NCI-H82 treated with DMSO at 0.1 percent for 48 hours (cell line): ENCODE measurements around the gene APBB2.
"Not testable (repeated sequence)": the region's sequence is repeated elsewhere in the genome, so short reads cannot be mapped to it uniquely, and the experiment has no call there.

Experiments
- DNase-seq: peaks from one replicate; lab custom pipeline; 2025; ENCODE audit not compliant: unreplicated experiment; lab: John Stamatoyannopoulos, UW

The APBB2 gene

DNA sequence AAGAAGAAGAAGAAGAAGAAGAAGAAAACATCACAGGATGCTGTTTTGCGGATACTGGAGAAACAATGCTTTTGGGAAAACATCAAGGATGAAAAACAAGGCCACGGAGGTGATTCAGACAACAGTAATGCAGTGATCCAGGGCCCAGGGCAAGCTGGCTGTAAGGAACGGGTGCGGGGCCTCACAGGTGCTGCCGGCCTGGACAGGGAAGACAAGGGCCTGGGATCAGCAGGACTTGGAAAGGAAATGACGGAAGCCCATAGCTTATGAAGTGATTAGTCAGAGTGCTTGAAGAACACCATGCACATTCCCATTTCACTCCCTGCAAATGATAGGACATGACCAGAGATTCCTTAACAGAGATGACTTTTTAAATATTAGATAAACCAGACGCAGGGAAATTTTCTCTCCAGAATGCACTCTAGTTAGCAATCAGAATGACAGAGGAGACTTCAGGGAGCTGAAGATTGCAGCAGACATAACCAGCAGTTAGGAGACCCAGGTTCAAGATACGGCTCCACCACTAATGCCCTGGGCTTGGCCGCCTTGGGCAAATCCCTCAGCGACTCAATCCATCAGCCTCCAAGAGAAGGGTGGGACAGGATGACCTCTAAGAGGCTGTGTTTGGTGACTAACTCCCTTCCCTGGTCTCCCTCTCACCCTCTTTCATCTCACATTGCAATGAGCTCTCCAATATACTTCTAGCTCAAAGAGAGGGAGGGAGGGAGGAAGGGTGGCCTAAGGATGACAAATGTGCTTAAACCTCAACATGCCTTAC, 54.1 kb downstream of the APBB2 start:
- DNase-seq = no peak

DNA sequence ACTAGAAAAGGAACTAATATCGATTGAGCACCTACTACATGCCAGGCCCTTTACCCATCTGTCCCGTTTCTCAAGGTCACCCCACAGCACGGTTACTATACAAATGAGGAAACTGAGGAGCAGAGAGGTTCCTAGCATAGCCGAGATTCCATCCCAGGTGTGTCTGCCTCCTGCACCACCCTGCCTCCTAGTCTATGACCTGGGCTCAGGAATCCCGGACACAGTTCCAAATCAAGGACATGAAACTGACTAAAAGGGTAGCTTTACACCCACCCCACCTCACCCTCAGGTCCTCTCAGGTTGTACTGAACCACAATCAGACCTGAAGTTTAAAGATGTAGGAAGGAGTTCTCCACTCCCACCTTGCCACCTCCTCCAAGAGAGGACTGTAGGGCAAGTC, 55.6 kb downstream of the APBB2 start:
- no peak for DNase-seq

DNA sequence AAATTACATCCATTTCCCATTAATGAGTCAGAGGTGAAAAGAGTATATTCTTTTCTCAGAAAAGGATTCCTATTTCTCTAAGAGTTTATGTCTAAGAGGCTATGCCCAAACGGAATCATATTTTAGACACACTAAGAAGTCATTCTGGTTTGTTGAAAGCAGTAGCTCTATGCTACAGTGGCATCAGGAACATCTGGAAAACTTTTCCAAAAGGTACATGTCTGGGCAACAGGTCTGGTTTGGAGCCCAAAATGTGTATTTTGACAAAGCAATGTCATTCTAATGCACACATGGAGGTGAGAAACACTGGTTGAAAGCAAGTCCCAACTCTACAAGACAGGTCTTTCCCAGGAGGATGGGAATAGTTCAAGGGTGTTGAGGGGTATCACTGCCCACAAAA, 56.1 kb downstream of the APBB2 start:
- no peak for DNase-seq

DNA sequence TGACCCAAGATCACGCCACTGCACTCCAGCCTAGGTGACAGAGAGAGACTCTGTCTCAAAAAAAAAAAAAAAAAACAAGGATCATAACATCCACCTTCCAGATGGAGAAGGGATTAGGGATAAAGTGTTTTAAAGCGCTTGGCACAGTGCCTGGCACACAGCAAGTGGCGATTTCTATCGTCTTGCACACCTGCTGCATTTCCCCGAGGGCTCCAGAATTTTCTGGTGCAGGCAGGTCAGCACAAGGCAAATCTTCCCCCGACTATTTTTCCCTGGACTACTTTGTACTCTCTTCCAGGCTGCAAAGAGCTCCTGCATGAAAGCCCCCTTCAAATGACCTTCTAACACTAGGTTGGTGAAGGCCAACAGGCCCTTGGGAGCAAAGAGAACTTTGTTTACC, 57.3 kb downstream of the APBB2 start:
- peak; percentile 55 for DNase-seq

DNA sequence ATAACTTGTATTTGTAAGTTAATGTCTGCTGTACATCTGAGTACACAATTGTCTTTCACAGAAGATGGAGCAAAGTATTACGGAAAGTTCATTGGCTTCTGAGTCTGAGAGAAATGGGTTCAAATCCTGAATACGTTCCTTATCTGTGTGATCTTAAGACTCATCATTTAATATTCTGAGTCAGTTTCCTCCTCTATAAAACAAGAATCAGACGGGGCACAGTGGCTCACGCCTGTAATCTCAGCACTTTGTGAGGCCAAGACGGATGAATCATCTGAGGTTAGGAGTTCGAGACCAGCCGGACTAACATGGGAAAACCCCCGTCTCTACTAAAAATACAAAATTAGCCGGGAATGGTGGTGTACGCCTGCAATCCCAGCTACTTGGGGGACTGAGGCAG, 57.8 kb downstream of the APBB2 start:
- DNase-seq = no peak

DNA sequence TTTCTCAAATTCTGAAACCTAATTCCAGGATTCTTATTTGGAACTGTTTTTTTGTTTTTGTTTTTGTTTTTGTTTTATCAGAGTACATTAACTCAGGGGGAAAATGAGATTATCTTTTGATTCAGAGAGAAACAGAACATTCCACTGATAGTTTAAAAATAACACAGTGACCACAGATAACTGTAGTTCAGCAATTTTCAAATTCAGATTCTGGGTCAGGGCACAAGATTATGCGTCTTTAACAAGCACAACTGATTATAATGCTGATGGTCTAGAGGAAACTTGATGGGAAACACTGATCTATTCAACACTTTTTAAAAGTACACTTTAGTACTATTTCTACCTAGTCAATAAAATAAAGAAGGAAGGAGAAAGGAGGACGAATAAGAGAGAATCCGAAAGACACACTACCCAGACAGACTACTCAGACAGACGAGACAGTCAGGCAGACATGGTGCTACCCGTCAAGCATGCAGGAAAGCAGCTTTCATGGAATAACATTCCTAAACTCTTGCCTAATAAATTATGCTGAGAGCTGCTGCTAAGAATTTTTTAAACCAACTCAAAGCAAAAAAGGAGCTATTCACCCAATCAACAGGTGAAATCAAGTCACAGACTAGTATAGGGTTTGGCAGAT, 59.0 kb downstream of the APBB2 start:
- DNase-seq = no peak

DNA sequence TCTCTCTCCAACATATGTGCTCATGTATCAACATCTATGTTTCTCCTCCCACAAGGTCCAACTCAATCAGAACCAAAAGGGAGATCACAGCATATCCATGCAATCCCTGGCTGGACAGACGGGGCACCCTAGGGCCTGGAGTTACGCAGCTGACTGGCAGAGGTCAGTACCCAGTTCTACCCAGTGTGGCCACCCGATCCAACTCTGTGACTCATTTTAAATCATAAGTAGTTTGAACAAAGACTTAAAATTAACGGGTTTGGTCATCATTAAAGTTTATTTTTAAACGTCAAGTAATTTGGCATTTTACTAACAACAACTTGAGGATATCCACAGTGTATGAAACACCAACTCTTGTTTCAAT, 59.5 kb downstream of the APBB2 start:
- no peak for DNase-seq

DNA sequence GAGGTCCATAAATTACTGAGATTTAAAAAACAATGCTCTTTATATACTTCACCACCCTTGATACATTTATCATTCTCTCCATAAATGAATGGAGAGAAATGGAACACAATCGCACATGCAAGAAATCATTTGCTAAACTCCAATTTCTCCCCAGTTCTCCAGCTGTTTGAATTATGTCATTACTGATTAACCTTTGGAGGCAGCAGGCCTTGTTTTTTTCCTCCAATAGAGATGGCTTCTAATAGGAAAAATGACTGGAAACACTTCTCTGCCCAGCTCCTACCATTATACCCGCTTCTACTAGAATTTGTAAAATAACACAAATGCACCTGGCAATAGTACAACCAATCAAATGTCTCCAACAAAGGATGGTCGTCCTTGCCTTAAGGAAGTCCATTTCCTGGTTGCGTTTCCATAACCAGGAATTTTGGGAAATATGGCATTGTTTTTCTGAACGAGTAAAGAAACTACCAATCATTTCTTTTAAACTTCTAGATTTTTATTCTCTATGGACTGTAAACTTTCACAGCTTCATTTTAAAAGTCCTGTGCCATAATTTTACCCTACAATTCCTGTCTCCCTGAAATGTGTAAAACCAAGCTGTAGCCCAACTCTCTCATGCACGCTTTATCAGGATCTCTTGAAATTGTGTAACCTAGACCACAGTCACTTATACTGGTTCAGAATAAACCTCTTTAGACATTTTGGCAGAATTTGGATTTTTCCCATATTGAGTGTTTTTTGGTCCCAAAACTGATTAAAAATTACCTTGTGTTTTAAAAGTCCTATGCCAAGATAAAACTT, 60.1 kb downstream of the APBB2 start:
- DNase-seq = no peak

DNA sequence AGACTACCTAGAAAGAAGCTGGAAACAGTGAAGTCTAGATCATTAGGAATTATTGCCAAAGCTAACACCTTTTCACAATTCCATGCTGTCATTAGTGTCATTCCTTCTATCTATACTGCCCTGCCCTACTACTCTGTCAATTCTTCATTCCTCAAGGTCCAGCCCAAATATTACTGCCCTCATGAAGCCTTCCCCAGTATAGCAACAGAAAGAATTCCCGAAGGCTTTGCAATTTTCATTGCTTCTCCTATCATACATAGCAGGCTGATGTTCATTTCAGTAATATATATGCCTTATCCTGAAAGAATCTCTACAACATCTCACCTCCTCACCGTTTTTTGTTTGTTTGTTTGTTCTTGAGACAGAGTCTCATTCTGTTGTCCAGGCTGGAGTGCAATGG, 63.9 kb downstream of the APBB2 start:
- no peak for DNase-seq

DNA sequence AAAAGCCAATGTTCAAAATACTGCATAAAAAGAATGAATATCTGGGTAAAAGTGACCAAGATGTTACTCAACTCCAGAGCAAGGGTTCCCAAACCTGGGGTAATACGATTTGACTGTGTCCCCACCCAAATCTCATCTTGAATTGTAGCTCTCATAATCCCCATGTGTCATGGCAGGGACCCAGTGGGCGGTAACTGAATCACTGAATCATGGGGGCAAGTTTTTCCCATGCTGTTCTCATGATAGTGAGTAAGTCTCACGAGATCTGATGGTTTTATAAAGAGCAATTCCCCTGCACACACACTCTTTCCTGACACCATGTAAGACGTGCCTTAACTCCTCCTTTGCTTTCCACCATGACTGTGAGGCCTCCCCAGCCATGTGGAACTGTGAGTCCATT, 64.8 kb downstream of the APBB2 start:
- DNase-seq = not testable (repeated sequence)

DNA sequence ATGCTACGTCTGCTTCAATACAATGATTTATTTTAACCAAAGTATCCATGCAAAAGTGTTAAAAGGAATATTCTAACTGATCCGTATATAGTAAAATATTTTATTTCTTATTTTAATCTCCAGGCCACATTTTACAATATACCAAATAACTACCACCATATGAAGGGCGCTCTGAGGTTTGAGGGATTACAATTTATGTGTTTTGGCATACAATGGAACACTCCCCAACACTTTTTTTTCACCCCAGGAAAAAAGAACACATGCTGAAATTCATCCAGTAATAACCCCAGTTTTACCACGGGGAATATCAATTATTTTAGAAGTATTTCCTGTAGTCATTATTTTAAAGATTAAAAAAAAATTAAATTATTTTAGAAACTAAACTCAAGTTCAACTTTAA, 65.4 kb downstream of the APBB2 start:
- DNase-seq = no peak

DNA sequence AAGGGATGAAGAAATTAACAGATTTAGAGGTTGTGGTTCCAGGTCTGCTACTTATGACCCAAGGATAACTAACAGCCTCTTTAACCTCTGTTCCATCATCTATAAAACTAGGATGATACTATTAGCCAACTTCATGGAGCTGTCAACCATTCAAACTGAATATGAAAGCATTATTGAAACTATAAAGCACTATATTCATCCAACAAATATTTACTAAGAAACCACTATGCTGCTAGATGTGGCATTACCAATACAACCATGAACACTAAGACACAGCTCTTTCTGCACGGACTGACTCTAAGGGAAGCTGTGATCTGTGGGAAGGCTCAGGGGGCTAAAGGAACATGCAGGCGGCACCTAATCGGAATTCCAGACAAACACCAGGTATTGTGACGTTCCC, 66.0 kb downstream of the APBB2 start:
- no peak for DNase-seq

DNA sequence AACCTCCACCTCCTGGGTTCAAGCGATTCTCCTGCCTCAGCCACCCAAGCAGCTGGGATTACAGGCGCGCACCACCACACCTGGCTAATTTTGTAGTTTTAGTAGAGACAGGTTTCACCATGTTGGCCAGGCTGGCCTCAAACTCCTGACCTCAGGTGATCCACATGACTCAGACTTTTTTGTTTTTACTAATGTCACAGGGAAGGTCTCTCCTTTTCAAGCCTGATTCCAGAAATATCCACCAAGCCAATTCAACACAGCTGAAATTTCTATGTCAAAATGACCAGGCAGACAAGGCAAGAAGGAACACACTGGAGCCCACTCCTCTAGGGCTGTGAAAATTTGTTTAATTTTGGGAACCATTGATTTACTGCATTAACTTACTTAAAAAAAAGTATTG, 66.8 kb downstream of the APBB2 start:
- not testable (repeated sequence) for DNase-seq

DNA sequence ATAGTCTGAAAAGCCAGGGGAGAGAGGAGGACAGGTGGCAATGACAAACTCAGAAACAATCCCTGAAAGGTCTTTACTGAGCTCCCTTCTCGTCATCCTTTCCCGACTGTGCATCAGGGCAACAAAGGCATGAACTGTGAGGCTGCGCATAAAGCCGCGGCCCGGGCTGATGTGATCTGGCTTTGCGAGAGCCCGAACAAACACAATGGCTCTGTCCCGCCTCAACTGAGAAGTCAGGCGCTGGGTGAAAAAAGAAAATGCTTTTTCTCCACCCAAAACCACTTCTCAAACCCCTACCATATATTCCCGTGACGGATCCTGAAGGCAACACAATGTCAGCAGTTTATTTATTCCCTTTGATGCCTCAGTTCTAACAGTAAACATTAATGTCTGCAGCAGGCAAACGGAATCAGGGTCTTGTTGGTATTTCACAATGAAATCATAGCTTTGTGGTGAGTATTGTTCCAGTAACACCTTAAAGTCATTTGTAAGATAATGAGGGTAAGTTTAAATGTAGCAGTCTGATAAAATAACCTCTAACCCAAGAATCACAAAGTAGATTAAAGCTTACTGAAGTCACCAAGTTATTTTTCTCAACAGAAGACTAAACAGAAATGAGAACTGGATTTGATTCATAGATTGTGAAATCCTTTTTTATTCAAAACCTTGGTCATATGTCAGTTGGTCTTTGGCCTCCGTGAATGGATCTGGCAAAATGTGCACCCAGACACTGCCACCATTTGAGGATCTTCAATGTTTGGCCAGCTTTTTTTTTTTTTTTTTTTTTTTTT, 67.4 kb downstream of the APBB2 start:
- DNase-seq = no peak

DNA sequence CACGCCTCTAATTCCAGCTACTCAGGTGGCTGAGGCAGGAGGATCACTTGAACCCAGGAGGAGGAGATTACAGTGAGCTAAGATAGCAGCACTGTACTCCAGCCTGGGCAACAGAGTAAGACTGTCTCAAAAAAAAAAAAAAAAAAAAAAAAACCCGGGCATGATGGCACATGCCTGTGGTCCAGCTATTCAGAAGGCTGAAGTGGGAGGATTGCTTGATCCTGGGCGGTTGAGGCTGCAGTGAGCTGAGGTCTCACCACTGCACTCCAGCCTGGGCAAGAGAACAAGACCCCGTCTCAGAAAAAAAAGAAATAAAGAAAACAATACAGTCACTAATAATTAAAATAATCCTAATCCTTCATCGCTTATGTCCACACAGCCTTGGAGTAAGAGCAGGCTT, 68.1 kb downstream of the APBB2 start:
- no peak for DNase-seq

DNA sequence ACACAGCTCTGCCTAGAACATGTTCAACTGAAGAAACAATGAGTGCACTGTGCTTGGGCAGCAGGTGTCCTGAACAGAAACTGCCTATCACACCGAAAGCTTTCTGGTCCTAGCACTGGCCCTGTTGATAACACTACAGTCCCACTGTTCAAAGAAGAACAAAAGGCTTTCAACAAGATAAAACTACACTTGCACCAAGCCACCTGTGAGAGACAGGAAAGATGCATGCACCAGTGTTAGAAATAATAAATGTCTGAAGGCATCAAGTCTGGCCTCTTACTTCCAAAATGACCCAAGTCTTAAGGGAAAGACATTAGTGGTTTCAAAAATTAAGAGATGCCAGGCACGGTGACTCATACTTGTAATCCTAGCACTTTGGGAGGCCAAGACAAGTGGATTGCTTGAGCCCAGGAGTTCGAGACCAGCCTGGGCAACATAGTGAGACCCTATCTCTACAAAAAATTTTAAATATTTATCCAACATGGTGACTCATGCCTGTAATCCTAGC, 68.7 kb downstream of the APBB2 start:
- DNase-seq = no peak

DNA sequence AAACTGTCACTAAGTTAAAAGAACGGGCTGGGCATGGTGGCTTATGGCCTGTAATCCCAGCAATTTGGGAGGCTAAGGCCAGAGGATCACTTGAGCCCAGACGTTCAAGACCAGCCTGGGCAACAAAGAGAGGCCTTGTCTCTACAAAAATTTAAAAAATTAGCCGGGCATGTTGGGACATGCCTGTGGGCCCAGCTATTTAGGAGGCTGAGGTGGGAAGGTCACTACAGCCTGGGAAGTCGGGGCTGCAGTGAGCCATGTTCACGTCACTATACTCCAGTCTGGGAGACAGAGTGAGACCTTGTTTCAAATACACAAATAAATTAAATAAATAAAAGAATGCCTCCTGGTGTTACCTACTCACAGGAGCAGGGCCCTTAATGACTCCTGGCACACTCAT, 69.5 kb downstream of the APBB2 start:
- DNase-seq = no peak

DNA sequence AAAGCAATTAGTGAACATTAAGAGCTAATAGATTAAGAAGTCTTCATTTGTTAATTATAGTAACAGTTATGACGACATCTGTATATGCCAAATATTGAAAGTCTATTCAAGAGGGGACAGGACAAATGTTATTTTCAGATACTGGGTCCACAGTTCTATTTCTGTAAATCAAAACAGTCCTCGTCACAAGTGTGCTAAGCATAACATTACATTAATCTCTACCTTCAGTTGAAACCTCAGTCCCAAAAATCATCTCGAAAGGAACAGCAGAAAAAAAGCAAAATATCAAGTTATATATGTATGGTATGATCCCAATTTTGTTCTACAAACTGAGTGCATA, 70.3 kb downstream of the APBB2 start:
- no peak for DNase-seq

DNA sequence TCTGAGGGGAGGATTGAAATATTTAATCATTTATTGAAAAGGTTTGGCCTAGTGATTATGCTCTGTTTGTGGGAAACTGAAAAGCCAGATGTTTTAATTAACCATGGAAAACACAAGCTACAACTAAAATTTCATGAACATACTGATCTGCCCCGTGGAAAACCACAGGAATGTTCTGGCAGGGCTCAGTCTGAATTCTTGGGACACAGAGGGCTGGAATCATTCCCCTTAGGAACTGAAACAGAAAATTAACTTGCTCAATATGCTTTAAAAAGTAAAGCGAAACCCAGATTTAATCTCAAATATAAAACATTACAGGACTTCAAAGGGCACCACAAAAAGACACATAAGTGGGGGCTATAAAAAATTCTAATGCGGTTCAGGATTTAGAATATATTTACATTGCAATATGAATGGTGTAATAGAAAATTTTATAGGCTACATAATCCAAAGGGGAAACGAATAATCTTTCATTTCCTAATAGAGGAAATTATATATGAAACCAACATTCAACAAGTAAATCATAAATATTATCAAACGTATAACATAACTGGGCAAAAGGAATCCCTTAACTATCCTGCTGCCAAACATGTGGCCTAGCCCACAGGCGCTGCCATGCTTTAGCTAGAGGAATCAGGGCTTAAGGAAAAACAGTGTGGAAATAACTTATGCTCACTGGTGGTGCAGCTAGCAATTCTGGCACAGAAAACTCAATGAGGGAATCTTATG, 70.9 kb downstream of the APBB2 start:
- DNase-seq = no peak
